Liver (tissue), 9 donors: ENCODE measurements around the gene FALEC. TPM values are rescaled to one million over a fixed set of nuclear protein-coding genes. Genes with fewer than 3 reads are reported as not detected.

Experiments
- DNase-seq: peaks from one replicate; pipeline ENCODE4 v3.0.0-alpha.2; 2017; ENCODE audit warnings: low spot score
- H3K27ac ChIP-seq, 2 donors: one replicate each; pipeline ENCODE4 v1.7.0; 2013; ENCODE audit warnings: inconsistent platforms in 2 of 2, low read length in 2 of 2, control low read depth in 1 of 2, low read depth in 1 of 2, mild to moderate bottlenecking in 1 of 2
- H3K27me3 ChIP-seq, 4 donors: one replicate each; pipeline versions ENCODE4 v1.6.1 to v1.7.0; 2013; ENCODE audit warnings: low read length in 3 of 4, inconsistent platforms in 1 of 4, mild to moderate bottlenecking in 1 of 4, moderate library complexity in 1 of 4; ENCODE audit not compliant: control insufficient read depth in 4 of 4, insufficient read depth in 4 of 4
- H3K36me3 ChIP-seq, 4 donors: one replicate each; pipeline versions ENCODE4 v1.6.1 to v1.7.0; 2013; ENCODE audit warnings: low read length in 3 of 4, mild to moderate bottlenecking in 3 of 4, low read depth in 1 of 4, moderate library complexity in 1 of 4; ENCODE audit not compliant: control insufficient read depth in 4 of 4, insufficient read depth in 3 of 4
- H3K4me1 ChIP-seq, 4 donors: one replicate each; pipeline versions ENCODE4 v1.6.1 to v1.7.0; 2013; ENCODE audit warnings: low read length in 3 of 4, mild to moderate bottlenecking in 3 of 4, moderate library complexity in 1 of 4; ENCODE audit not compliant: control insufficient read depth in 4 of 4, insufficient read depth in 4 of 4
- H3K4me3 ChIP-seq, 3 donors: one replicate each; pipeline versions ENCODE4 v1.6.1 to v1.7.0; 2013; ENCODE audit warnings: low read length in 3 of 3, control low read depth in 1 of 3, low read depth in 1 of 3, mild to moderate bottlenecking in 1 of 3
- H3K9ac ChIP-seq, 2 donors: one replicate each; pipeline ENCODE4 v1.7.0; 2013; ENCODE audit warnings: low read length in 2 of 2, mild to moderate bottlenecking in 2 of 2, moderate library complexity in 2 of 2, control low read depth in 1 of 2, low read depth in 1 of 2
- H3K9me3 ChIP-seq, 4 donors: one replicate each; pipeline versions ENCODE4 v1.6.1 to v1.7.0; 2013; ENCODE audit warnings: low read length in 3 of 4; ENCODE audit not compliant: control insufficient read depth in 4 of 4
- EGR1 ChIP-seq, 2 donors: IDR thresholded peaks; 2 replicates each; pipeline ENCODE4 v1.6.1; 2016 to 2018; ENCODE audit warnings: antibody characterized with exemption in 2 of 2, low read depth in 2 of 2
- FOXA1 ChIP-seq: IDR thresholded peaks from 2 replicates; pipeline ENCODE4 v1.6.1; 2016; ENCODE audit warnings: antibody characterized with exemption
- HNF4G ChIP-seq: IDR thresholded peaks from 2 replicates; pipeline ENCODE4 v1.6.1; 2016; ENCODE audit warnings: antibody characterized with exemption
- JUND ChIP-seq, 2 donors: IDR thresholded peaks; 2 replicates each; pipeline ENCODE4 v1.6.1; 2016; ENCODE audit warnings: antibody characterized with exemption in 2 of 2
- MAX ChIP-seq: IDR thresholded peaks from 2 replicates; pipeline ENCODE4 v1.6.1; 2016; ENCODE audit warnings: antibody characterized with exemption
- NR2F2 ChIP-seq: IDR thresholded peaks from 2 replicates; pipeline ENCODE4 v1.6.1; 2016; ENCODE audit warnings: antibody characterized with exemption
- RAD21 ChIP-seq, 2 donors: IDR thresholded peaks; 2 replicates each; pipeline ENCODE4 v1.6.1; 2016; ENCODE audit warnings: antibody characterized with exemption in 2 of 2, mild to moderate bottlenecking in 2 of 2
- REST ChIP-seq: IDR thresholded peaks from 2 replicates; pipeline ENCODE4 v1.6.1; 2016; ENCODE audit warnings: antibody characterized with exemption, mild to moderate bottlenecking
- RXRA ChIP-seq, 2 donors: IDR thresholded peaks; 2 replicates each; pipeline ENCODE4 v1.6.1; 2017 to 2018; ENCODE audit warnings: antibody characterized with exemption in 2 of 2, mild to moderate bottlenecking in 1 of 2
- SP1 ChIP-seq: IDR thresholded peaks from 2 replicates; pipeline ENCODE4 v1.6.1; 2018; ENCODE audit warnings: antibody characterized with exemption, mild to moderate bottlenecking
- TAF1 ChIP-seq: conservative IDR thresholded peaks from 2 replicates; pipeline ENCODE4 v1.6.1; 2016; ENCODE audit warnings: antibody characterized with exemption, mild to moderate bottlenecking
- YY1 ChIP-seq: IDR thresholded peaks from 2 replicates; pipeline ENCODE4 v1.6.1; 2016; ENCODE audit warnings: antibody characterized with exemption, mild to moderate bottlenecking
- WGBS: extraction: QIAGEN DNeasy Blood & Tissue Kit; methylation state at CpG from one replicate; pipeline ENCODE4 v1.1.7; 2013; 5-methylcytosine and 5-hydroxymethylcytosine counted together
- polyA plus RNA-seq, 2 donors: library from polyadenylated mRNA; stranded (reverse) in 1 of 2; unstranded in 1 of 2; fragments of 200-250 nt in 1 of 2; fragments of >200 nt in 1 of 2; fragmentation: Nextera tagmentation in 1 of 2; extraction: Ambion mirVana in 1 of 2; gene quantifications; one replicate each; pipeline versions ENCODE4 v1.2.1 to v1.2.3, GENCODE V29; 2013 to 2015
- total RNA-seq, 2 donors: library from RNA; depleted of rRNA; stranded (reverse); fragments of >200 nt; gene quantifications; one replicate each; pipeline ENCODE4 v1.2.3, GENCODE V29; 2014
- TF ChIP-seq, protein P1 (sequence below): fragments of 150-350 bp; IDR thresholded peaks from 2 replicates; pipeline ENCODE4 v1.5.1; 2017; ENCODE audit warnings: improper control_type of control experiment, low read depth, low read length; ENCODE audit not compliant: missing input control
- TF ChIP-seq, protein P2 (sequence below): IDR thresholded peaks from 2 replicates; pipeline ENCODE4 v1.6.1; 2016; ENCODE audit warnings: antibody characterized with exemption
- TF ChIP-seq, protein P3 (sequence below): IDR thresholded peaks from 2 replicates; pipeline ENCODE4 v1.6.1; 2016; ENCODE audit warnings: antibody characterized with exemption
- donor health status: healthy.
- donor health status: healthy.
- donor health status: healthy.
- donor health status: healthy.
- donor health status: healthy.

FALEC gene
- total and polyA plus RNA-seq, 4 donors = not detected

GRCh38 chr1:150474869-150475268 is 40.7 kb upstream of the FALEC start:
- no peak for DNase-seq
- H3K27me3 ChIP-seq = no peaks in the 10 kb centered on the region
- TF ChIP-seq RXRA (IDR thresholded peaks at IDR 0.05) = peak; percentile 64 to 91
- TF ChIP-seq RAD21 (IDR thresholded peaks at IDR 0.05) = no peak
- no peak for TF ChIP-seq FOXA1
- TF ChIP-seq, protein P1, sequence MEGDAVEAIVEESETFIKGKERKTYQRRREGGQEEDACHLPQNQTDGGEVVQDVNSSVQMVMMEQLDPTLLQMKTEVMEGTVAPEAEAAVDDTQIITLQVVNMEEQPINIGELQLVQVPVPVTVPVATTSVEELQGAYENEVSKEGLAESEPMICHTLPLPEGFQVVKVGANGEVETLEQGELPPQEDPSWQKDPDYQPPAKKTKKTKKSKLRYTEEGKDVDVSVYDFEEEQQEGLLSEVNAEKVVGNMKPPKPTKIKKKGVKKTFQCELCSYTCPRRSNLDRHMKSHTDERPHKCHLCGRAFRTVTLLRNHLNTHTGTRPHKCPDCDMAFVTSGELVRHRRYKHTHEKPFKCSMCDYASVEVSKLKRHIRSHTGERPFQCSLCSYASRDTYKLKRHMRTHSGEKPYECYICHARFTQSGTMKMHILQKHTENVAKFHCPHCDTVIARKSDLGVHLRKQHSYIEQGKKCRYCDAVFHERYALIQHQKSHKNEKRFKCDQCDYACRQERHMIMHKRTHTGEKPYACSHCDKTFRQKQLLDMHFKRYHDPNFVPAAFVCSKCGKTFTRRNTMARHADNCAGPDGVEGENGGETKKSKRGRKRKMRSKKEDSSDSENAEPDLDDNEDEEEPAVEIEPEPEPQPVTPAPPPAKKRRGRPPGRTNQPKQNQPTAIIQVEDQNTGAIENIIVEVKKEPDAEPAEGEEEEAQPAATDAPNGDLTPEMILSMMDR = no peak
- TF ChIP-seq EGR1 (IDR thresholded peaks at IDR 0.05; ENCODE audit: low read depth in 2 of 2) = no peak
- TF ChIP-seq JUND (IDR thresholded peaks at IDR 0.05) = no peak
- 47% methylated on average over 4 of the region's 4 CpGs for WGBS
- H3K4me3 ChIP-seq = no peak overlapping the region
- no peaks in the 10 kb centered on the region for H3K9me3 ChIP-seq
- H3K4me1 ChIP-seq = peaks cover 16 to 49% (median 41%) of the 10 kb centered on the region in 4 donors
- peak overlapping the region in 1 of 2 donors; percentile 68 for H3K27ac ChIP-seq
- H3K36me3 ChIP-seq = peaks cover 5 to 20% (median 14%) of the 10 kb centered on the region in 4 donors
- no peak overlapping the region for H3K9ac ChIP-seq

DNA sequence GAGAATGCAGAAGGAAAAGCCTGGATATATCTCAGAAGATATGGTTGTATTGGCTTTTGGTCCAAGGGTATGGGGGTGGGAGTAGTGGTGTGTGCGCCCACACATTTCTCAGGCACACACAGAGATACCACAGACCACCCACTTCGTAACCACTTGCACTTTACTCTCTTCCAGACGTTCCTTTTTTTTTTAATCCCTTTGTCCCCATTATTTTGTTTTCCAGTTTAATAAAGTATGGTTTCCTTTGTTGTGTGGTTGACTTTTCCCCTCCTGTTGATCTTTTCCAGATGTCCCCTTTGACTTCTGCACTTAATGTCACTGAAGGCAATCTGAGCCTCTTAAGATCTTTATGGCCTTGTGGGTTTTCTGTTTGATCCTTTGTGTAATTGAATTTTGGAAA is 38.8 kb upstream of the FALEC start:
- Histone ChIP-seq H3K4me1 (peaks cover 16 to 42% (median 36%) of the 10 kb centered on the region in 4 donors), H3K4me3 (no peak overlapping the region), H3K9me3 (no peaks in the 10 kb centered on the region), H3K9ac (no peak overlapping the region), H3K27me3 (no peaks in the 10 kb centered on the region), H3K36me3 (peaks cover 0 to 8% (median 4%) of the 10 kb centered on the region in 4 donors), H3K27ac (no peak overlapping the region)
- TF ChIP-seq, protein P2, sequence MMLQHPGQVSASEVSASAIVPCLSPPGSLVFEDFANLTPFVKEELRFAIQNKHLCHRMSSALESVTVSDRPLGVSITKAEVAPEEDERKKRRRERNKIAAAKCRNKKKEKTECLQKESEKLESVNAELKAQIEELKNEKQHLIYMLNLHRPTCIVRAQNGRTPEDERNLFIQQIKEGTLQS = no peak
- TF ChIP-seq, protein P3, sequence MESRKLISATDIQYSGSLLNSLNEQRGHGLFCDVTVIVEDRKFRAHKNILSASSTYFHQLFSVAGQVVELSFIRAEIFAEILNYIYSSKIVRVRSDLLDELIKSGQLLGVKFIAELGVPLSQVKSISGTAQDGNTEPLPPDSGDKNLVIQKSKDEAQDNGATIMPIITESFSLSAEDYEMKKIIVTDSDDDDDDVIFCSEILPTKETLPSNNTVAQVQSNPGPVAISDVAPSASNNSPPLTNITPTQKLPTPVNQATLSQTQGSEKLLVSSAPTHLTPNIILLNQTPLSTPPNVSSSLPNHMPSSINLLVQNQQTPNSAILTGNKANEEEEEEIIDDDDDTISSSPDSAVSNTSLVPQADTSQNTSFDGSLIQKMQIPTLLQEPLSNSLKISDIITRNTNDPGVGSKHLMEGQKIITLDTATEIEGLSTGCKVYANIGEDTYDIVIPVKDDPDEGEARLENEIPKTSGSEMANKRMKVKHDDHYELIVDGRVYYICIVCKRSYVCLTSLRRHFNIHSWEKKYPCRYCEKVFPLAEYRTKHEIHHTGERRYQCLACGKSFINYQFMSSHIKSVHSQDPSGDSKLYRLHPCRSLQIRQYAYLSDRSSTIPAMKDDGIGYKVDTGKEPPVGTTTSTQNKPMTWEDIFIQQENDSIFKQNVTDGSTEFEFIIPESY = no peak
- no peak for TF ChIP-seq JUND (IDR thresholded peaks at IDR 0.05)
- no peak for TF ChIP-seq HNF4G
- no peak for TF ChIP-seq NR2F2
- no peak for TF ChIP-seq SP1
- no peak for TF ChIP-seq RXRA (IDR thresholded peaks at IDR 0.05)
- TF ChIP-seq TAF1 = no peak
- TF ChIP-seq MAX = no peak
- TF ChIP-seq EGR1 (IDR thresholded peaks at IDR 0.05; ENCODE audit: low read depth in 2 of 2) = no peak
- no peak for TF ChIP-seq YY1
- no peak for TF ChIP-seq REST
- TF ChIP-seq, protein P1 = no peak
- TF ChIP-seq FOXA1 = no peak
- no peak for TF ChIP-seq RAD21 (IDR thresholded peaks at IDR 0.05)
- WGBS = 86% methylated on average over 3 of the region's 3 CpGs
- no peak for DNase-seq
